ENCODE measurements around the gene MUC4.

GRCh38 chr3:195704433-195704999 lies 107.2 kb downstream of the MUC4 start:
- TF ChIP-seq CTCF (conservative IDR thresholded peaks at IDR 0.05; ENCODE audit: low read depth, low read length) (no peak), RAD21 (IDR thresholded peaks at IDR 0.05; ENCODE audit: low read length) (no peak), POLR2A (IDR thresholded peaks at IDR 0.05; ENCODE audit: low read depth, low read length) (no peak), ELK1 (IDR thresholded peaks at IDR 0.05; ENCODE audit: borderline replicate concordance, low read depth, low read length) (no peak), MXI1 (IDR thresholded peaks at IDR 0.05; ENCODE audit: borderline replicate concordance, low read depth, low read length) (no peak), MAFK (IDR thresholded peaks at IDR 0.05; ENCODE audit: low read depth, low read length) (no peak), BHLHE40 (IDR thresholded peaks at IDR 0.05; ENCODE audit: low read depth, low read length) (no peak)

Data from IMR-90 (cell line).